ENCODE measurements around the gene DPEP1.
"Not testable (repeated sequence)": the region's sequence is repeated elsewhere in the genome, so short reads cannot be mapped to it uniquely, and the experiment has no call there.

Gene DPEP1

GRCh38 chr16:89613231-89613953 lies at the start of gene DPEP1:
DPEP1 (plus strand) TSS chr16:89613642; CDS start chr16:89630411, 16,769 bp downstream.
- DNase-seq = no peak

DNA sequence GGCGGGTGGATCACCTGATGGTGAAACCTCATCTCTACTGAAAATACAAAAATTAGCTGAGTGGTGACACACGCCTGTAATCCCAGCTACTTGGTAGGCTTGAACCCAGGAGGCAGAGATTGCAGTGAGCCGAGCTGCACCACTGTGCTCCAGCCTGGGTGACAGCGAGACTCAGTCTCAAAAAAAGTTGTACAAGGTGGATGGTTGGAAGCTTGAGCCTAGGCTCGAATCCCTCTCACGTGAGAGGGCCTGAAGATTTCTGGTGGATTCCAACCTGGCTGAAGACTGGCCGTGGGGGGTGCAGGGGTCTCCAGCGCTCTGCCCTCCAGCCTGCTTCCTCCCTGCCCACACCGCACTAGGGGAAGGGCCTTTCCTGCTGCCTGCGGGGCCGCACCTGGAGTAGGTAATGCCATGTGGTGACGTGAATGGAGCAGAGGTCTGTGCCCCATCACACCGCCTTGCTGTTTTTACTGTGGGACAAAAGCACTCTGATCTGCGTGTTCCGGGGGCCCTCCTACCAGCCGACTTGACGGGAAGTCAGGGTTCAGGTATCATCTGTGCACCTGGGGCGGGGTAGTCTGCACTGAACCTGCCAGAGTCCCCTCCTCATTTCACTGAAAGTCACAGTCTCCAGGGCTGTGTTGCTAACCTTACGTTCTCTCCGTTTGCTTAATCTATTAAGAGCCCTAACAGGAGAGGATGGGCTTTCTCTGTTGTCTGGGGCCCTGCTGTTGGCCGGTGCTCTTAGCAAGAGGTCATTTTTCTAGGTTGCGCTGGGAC lies 48.8 kb upstream of the DPEP1 start:
- DNase-seq = no peak

DNA sequence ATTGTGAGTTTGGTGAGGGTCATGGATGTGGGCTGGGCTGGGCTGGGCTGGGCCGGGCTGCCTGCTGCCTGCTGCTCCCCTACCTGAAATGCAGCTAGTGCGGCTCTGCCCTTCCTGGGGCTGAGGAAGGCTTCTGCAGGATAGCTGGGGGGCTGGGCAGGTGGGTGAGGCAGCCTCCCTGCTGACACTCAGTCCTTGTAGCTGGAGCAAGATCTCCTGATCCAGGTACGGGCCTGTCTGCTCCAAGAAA lies 48.3 kb upstream of the DPEP1 start:
- DNase-seq = no peak

DNA sequence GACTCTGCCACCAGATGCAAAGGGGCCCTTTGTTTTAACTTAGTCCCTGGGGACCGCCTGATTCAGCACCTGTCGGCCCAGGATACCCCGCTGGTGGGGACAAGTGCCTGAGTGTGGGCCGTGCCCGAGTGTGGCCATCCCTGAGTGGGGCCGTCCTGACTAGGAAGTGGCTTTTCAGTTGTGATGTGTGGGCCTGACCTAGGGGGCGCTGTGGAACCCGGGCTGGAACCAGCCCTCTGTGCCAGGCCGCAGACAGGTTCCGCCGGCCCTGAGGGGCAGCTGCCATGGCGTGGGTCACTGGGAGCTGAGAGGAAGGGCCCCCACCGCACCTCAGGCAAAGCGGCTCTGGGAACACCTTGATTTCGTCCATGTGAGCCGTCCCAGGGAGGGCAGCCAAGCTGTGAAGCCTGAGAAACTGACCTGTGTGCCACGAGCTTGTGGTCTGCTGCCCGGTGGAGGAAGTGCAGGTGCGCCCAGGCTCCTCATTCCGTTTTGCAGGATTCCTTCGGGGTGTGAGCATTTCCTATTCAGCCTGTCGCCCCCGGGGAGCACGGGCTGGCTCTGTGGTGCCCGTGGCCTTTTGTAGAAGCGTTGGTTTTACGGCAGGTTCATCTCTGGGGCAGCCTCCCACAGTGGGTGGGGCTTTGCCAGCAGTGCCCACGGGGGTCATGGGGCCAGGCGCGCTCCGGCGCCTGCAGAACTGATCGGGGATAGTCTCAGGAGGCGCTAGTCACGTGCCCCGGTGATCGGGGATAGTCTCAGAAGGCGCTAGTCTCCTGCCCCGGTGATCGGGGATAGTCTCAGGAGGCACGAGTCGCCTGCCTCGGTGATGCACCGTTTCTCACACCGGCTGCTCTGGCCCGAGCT lies 47.7 kb upstream of the DPEP1 start:
- peak; percentile 31 for DNase-seq

- DNase-seq = no peak
Observed at GRCh38 chr16:89567656-89568594, 45.5 kb upstream of the DPEP1 start.

GRCh38 chr16:89569506-89570341 lies 43.7 kb upstream of the DPEP1 start:
- DNase-seq = no peak

GRCh38 chr16:89570342-89570923 lies 43.0 kb upstream of the DPEP1 start:
- no peak for DNase-seq

DNA sequence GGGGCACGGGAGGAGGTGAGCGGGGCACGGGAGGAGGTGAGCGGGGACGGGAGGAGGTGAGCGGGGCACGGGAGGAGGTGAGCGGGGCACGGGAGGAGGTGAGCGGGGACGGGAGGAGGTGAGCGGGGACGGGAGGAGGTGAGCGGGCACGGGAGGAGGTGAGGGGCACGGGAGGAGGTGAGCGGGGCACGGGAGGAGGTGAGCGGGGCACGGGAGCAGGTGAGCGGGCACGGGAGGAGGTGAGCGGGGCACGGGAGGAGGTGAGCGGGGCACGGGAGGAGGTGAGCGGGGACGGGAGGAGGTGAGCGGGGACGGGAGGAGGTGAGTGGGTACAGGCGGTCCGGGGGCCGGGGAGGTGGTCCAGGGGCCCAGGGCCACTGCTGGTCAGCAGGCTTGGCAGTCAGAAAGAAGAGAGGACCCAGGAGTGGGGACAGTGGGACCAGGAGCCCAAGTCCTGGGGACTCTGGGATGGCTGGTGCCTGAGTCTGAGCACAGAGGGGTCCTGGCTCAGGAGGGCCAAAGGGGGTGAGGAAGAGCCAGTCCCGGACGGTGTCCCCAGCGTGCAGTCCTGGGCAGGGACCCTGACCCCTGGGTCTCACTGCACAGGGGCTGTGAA lies 42.4 kb upstream of the DPEP1 start:
- DNase-seq = not testable (repeated sequence)

DNA sequence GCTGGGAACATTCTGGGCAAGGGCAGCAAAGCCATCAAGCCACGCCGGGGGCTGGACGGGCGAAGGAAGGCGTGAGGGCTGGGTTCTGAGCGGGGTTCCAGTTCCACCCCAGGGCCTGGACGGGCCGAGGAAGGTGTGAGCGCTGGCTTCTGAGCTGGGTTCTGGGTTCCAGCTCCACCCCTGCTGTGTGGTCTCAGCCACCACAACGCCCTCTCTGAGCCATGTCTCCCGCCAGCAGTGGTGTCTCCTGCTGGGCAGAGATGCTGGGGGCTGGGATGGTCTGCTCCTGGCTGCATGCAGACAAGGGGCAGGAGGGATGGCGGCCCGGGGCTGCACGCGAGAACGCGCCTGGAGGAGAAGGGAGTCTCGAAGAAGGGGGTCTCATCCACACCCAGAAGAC lies 41.8 kb upstream of the DPEP1 start:
- DNase-seq = no peak

GRCh38 chr16:89572073-89572484 lies 41.4 kb upstream of the DPEP1 start:
- DNase-seq = no peak

DNA sequence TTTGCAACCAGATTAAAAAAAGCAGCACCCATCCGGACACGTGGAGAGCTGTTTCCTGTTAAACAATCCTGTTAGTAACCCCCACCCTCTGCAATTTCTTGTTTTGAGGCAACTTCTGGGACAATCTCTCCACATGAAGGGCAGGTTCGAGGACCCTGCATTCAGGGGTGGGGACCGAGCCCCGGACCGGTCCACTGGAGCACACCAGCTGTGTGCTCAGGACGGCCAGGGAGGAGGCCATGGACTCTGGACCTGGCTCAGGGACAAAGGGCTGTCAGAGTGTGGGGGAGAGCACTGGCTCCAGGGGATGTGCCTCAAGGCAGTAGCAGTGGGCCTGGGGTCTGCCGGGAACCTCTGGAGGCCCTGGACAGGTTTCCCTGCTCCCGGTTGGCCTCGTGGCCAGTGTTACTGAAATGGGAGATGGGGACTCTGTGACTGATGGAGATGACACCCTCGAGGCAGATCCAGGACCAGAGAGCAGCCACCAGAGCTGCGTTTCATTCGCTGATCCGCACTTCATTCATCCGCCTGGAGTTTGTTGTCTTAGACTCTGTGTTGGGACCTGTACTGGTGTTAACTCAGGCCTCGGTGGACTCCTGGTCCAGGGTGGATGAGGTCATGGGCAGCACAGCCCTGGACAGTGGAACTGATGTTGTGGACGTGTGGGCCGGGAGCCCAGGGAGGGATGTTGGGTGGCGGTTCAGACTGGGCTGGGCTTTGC lies 40.8 kb upstream of the DPEP1 start:
- no peak for DNase-seq

DNA sequence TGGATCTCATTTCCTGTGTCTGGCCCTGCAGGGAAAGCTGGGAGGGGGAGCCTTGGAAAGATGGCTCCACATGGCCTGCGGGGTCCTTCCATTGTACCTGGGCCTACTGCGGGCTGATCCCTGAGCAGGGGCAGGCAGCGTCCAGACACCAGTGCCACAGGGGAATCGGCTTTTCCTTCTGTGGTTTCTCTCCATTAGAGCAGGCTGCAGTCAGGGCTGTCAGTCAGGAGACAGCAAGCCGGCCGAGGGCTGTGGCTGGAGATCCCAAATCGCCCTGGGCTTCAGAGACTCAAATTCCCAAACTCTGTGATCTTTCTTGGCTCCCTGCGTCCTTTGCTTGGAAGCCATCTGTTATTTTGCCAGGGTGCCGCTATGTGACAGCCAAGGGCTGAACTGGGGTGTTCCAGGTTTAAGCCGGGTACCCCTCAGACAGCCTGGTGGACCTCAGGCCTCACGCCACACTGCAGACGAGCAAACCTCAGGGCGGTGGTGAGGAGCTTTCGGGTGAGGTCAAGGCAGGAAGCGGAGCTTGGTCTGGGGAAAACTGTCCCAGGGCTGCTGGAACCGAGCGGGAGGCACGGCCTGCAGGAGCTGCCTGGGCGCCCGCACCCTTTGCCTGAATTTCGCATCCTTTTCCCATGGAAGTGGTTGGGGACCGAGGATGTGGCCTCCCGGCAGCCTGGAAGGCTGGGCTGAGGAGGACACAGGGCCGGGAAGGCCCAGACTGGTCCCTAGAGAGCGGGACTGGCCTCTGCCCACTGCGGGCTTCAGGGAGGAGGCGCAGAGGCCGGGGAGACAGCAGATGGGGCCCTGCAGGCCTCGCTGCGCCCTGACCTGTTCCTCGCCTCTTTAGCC lies 39.4 kb upstream of the DPEP1 start:
- no peak for DNase-seq

- peak; percentile 54 for DNase-seq
Observed at GRCh38 chr16:89574681-89575246, 38.7 kb upstream of the DPEP1 start.

- no peak for DNase-seq
Observed at GRCh38 chr16:89575247-89576152, 37.9 kb upstream of the DPEP1 start, which contains the start of gene CPNE7. CPNE7 (plus strand) TSS chr16:89575758; CDS start chr16:89575898, 140 bp downstream.

GRCh38 chr16:89576153-89577054 lies 37.0 kb upstream of the DPEP1 start:
- no peak for DNase-seq

DNA sequence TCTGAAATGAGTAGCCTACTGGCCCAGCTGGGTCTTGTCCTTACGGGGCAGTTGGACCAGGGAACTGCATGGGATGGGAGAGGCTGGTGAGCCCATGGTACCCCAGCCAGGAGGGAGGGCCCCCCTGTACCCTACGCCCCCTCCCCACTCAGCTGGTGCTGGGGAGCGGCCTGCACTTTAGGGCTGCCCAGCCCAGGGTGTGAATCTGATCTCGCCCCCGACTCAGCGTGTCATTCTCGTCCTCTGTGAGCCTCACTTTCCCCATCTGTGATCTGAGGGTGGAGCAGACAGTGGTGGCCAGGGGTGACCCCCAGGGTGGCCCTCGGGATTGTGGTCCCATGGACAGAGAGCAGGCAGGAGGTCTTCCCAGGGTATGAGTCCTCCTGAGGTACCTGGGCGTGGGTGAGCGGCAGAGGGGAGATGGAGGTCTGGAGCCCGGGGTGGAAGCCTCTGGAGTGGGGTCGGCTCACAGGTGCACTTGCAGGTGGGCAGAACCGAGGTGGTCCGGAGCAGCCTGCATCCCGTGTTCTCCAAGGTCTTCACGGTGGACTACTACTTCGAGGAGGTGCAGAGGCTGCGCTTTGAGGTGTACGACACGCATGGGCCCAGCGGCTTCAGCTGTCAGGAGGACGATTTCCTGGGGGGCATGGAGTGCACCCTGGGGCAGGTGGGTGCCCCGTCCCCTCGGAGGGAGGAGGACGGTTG lies 36.2 kb upstream of the DPEP1 start:
- DNase-seq = no peak

Measured in activated gamma-delta T cell treated with Interleukin-2 at 50 U/mL for 16 hours (primary cell).